SK-N-SH (cell line): ENCODE data around the gene RPL15.

Source experiments
- CHD2 ChIP-seq: fragments of 150-350 bp; IDR thresholded peaks from 2 replicates; pipeline ENCODE4 v1.6.1; 2018; ENCODE audit warnings: low read length; ENCODE audit not compliant: partially characterized antibody
- CTCF ChIP-seq: fragments of 200-600 bp; sonication (generic); IDR thresholded peaks from 2 replicates; pipeline ENCODE4 v1.6.1; 2017; ENCODE audit warnings: antibody characterized with exemption, mild to moderate bottlenecking, moderate library complexity
- FOXM1 ChIP-seq: IDR thresholded peaks from 2 replicates; pipeline ENCODE4 v1.4.0; 2012; ENCODE audit warnings: low read depth, mild to moderate bottlenecking
- NRF1 ChIP-seq: IDR thresholded peaks from 2 replicates; pipeline ENCODE4 v1.6.1; 2012; ENCODE audit warnings: low read depth, mild to moderate bottlenecking, low read length
- POLR2AphosphoS5 ChIP-seq: IDR thresholded peaks from 2 replicates; pipeline ENCODE4 v1.6.1; 2012; ENCODE audit warnings: low read depth, low read length
- RAD21 ChIP-seq: IDR thresholded peaks from 2 replicates; pipeline ENCODE4 v1.6.1; 2012; ENCODE audit warnings: mild to moderate bottlenecking, low read length
- TF ChIP-seq, protein P1 (sequence below): IDR thresholded peaks from 2 replicates; pipeline ENCODE4 v1.4.0; 2012; ENCODE audit warnings: low read depth, borderline replicate concordance

GRCh38 chr3:23889386-23889785, 27.5 kb upstream of the RPL15 start:
- TF ChIP-seq, protein P1, sequence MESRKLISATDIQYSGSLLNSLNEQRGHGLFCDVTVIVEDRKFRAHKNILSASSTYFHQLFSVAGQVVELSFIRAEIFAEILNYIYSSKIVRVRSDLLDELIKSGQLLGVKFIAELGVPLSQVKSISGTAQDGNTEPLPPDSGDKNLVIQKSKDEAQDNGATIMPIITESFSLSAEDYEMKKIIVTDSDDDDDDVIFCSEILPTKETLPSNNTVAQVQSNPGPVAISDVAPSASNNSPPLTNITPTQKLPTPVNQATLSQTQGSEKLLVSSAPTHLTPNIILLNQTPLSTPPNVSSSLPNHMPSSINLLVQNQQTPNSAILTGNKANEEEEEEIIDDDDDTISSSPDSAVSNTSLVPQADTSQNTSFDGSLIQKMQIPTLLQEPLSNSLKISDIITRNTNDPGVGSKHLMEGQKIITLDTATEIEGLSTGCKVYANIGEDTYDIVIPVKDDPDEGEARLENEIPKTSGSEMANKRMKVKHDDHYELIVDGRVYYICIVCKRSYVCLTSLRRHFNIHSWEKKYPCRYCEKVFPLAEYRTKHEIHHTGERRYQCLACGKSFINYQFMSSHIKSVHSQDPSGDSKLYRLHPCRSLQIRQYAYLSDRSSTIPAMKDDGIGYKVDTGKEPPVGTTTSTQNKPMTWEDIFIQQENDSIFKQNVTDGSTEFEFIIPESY, result no peak
- no peak for TF ChIP-seq RAD21
- TF ChIP-seq CHD2, result no peak
- TF ChIP-seq NRF1, result no peak
- TF ChIP-seq FOXM1, result no peak
- TF ChIP-seq CTCF, result no peak
- TF ChIP-seq POLR2AphosphoS5, result no peak
